HG03342 (cell line): Measurements from ENCODE around the gene EXOSC1.
"Not testable (repeated sequence)": the region's sequence is repeated elsewhere in the genome, so short reads cannot be mapped to it uniquely, and the experiment has no call there.

Source experiments
- ATAC-seq: cut with Tn5 transposase; IDR thresholded peaks from one replicate; pipeline ENCODE4 v1.9.1; 2021; ENCODE audit warnings: mild to moderate bottlenecking, moderate library complexity; ENCODE audit not compliant: unreplicated experiment

The EXOSC1 gene

DNA sequence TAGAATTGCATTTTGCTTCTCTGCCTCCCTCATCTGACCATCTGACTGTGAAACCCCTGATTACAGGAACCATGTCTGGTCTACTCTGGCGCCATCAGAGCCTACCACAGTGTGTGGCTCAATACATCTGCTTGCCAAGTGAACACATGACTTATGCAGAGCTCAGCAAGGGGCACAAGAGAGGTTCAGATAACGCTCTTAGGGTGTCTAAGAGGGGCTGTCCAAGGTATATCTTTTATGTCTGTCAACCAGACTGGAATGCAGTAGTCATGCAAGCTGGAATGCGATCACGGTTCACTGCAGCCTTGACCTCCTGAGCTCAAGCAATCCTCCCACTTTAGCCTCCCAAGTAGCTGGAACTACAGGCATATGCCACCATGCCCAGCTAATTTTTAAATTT is 34.4 kb downstream of the EXOSC1 start:
- ATAC-seq = no peak

- no peak for ATAC-seq
Observed at GRCh38 chr10:97408496-97408992, 37.3 kb downstream of the EXOSC1 start.

GRCh38 chr10:97407952-97408248 is 37.9 kb downstream of the EXOSC1 start:
- no peak for ATAC-seq

- peak; percentile 87 for ATAC-seq
Observed at GRCh38 chr10:97407211-97407951, 38.4 kb downstream of the EXOSC1 start.

DNA sequence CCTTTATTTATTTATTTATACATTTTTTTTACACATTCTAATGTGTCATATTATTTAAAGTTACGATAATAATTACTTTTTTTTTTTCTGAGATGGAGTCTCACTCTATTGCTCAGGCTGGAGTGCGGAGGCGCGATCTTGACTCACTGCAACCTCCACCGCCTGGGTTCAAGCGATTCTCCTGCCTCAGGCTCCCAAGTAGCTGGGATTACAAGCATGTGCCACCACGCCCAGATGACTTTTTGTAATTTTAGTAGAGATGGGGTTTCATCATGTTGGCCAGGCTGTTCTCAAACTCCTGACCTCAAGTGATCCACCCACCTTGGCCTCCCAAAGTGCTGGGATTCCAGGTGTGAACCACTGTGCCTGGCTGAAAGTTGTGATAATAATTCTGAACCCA is 39.3 kb downstream of the EXOSC1 start:
- not testable (repeated sequence) for ATAC-seq

DNA sequence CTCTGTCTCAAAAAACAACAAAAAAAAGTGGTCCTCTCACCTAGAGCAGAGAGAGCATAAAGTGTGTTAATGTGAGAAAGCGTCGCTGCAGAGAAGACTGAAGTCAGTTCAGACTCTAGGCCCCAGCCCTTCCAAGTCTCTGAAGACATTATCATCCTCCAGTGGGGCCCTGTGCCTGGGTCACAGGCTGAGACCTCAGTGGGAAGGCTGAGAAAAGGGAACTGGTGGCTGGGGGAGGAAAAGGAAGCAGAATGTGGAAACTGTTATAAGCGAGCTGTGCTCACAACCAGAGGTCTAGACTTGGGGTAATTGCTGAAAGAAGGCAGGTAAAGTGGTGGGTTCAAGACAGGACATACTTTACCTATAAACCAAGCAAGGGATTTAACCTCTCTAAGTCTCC is 39.7 kb downstream of the EXOSC1 start:
- no peak for ATAC-seq

- no peak for ATAC-seq
Observed at GRCh38 chr10:97404044-97404443, 41.8 kb downstream of the EXOSC1 start.

GRCh38 chr10:97401455-97401919 is 44.3 kb downstream of the EXOSC1 start:
- no peak for ATAC-seq

GRCh38 chr10:97400665-97401454 is 44.9 kb downstream of the EXOSC1 start, which contains the start of gene RRP12:
Gene RRP12, minus strand, starts transcription at chr10:97401340. Its CDS starts 109 bp downstream, at chr10:97401231.
- peak; percentile 95 for ATAC-seq

DNA sequence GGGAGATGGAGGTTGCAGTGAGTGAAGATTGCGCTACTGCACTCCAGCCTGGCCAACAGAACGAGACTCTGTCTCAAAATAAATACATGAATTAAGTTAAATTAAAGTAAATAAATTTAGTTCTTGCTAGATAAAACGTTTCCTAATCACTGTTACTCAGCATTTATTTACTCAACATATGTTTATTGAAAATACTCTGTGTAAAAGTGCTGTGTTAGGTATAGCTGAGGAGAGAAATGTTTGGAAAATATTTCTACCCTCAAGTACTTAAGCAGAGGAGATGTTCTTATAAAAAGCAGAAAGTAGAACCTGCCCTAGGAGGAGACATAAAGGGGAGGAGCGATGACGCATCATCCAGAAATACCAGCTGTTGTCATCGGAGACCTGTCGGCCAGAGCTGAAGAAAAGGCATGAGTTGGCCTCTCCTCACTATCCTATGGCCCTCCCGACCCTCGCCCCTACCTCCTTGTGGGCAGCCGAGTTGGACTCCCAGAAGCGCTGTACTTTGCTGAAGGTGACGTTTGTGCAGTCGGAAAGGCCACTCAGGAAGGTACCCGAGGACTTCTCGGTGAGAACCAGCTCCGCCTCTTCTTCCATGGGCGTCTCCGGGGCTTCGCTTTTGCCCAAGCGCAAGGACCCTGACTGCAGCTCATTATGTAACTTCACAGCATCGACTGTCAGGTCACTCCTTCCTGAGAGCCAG is 45.8 kb downstream of the EXOSC1 start:
- ATAC-seq = peak; percentile 40

GRCh38 chr10:97396056-97396455 is 49.8 kb downstream of the EXOSC1 start:
- ATAC-seq = no peak

- no peak for ATAC-seq
Observed at GRCh38 chr10:97393034-97393573, 52.7 kb downstream of the EXOSC1 start.

DNA sequence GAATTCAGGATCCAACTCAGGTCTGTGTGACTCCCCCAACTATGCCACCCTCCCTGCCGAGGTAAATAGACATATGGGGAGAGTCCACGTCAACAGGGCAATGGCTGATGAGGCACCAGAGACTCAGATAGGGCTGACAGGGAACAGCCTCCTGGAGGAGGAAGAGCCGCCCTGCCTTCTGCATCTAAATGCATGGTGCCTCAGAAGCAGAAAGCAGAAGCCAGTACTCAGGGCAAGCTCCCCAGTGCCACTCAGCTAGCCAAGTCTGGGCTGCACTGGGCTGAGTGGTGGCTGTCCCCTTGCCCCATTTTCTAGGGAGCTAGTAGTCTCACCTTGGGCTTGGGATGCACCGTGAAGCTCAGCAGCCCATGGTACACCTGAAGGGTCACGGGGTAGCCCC is 55.7 kb downstream of the EXOSC1 start:
- ATAC-seq = no peak

GRCh38 chr10:97388152-97388551 is 57.7 kb downstream of the EXOSC1 start:
- no peak for ATAC-seq
